IPS DF 4.7 (cell line): ENCODE results near the gene NCDN.

ENCODE experiments used
- DNase-seq: peaks from one replicate; pipeline ENCODE4 v3.0.0-alpha.2; 2013; ENCODE audit warnings: low spot score; ENCODE audit errors: extremely low read depth

Gene NCDN

GRCh38 chr1:35554266-35555211, 3.1 kb upstream of the NCDN start:
- no peak for DNase-seq

DNA sequence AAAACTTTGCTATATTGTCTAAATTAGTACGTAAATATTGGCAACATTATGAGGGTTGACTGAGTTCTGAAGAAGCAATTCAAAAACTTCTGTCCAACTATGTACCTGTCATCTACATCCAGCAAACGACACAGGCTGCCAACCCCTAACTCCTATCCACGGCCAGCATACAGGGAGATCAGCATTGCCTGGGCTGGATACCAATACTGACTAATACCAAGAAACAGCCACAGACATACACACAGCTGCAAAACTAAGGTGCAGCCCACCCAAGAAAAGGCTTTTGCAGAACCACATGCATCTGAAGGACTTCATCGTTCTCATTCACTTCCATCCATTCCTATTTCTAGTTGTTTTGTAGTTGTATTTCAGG, 2.4 kb upstream of the NCDN start:
- no peak for DNase-seq

- DNase-seq = no peak
Measured at GRCh38 chr1:35555601-35556477, 1.8 kb upstream of the NCDN start.

DNA sequence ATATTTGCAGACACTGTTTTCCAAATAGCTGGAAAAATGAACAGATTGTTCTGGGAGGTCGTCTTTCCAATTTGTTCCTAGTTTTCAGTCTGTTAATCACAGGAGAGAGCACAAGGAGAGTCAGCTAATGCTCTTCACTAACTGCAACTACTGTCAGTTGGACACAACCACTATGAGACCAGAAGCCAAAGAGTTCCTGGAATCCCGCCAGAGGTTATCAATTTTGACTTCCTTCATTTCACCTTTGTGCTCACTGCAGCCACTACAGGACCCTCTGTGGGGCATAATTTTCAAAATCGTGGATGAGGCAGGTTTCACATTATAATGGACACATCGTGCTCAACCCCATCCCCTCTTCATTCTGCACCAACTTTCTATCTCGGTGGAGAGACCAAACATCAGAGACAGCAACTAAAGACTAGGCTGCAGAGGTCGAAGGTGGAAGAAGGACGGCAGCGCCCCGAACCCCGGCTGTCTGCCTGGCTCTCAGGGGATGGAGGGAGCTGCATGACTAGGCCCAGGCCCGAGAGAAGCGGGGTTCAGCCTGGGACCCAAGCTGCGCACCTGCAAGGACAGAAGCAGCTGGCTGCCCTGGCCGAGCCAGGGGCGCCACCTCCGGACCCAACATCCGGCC, 998 bp upstream of the NCDN start:
- no peak for DNase-seq

DNA sequence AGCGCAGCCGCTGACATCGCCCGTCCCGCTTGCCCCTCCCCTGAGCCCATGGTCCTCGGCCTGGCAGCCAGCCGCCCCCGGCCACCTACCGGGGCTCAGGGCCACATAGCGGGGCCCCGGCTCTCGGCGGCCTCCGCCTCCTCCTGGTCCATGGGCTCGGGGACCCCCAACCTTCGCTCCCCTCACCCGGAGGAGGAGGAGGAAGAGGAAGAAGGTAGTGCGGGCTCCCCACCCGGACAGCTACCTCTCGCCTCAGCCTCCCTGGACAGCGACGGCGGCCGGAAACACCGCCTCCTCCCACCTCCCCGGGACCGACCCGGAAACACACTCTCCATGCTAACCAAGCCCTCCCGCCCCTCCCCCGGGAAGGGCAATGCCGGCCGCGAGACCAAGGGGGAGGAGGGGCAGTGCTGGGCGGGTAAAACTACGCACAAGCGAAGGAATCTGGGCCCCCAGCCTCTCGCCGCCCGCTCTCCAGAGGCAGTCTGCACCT, 435 bp upstream of the NCDN start, which contains the start of gene KIAA0319L:
TSS of gene KIAA0319L (minus strand) at position 286 of the 493 bp plus-strand sequence. CDS start 2,912 bp downstream, outside the sequence.
- no peak for DNase-seq

- DNase-seq = no peak
Measured at GRCh38 chr1:35558374-35559316, 1.0 kb downstream of the NCDN start.

DNA sequence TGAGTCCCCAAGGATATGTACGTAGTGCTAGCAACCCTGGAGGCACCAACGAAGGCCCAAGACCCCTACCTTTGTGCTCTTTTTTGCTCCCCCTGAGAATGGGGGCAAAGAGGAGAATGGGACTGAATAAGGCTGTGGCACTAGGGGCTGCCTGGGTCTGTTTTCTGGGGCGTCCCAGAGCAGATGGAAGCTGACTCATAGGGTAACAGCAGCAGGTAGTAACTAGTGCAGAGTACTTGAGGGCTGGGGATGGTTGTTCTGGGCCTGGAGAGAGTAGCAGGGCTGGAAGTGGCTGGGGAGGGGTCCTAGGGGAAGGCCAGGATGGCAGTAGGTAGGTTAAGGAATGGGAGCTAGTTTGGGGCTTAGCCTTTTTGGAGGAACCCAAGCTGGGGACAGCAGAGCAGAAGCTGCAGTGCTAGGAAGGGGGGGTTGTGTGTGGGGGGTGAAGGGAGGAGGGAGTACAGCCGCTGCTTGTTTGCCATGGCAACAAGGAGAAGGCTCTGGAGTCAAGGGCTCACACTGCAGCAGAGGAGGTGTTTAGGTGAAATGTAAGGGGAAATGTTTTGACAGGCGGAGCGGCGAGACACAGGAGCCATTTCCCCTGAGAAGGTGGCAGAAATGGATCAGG, 1.8 kb downstream of the NCDN start:
- DNase-seq = no peak

GRCh38 chr1:35560256-35561225, 2.9 kb downstream of the NCDN start:
- DNase-seq = no peak

GRCh38 chr1:35561297-35561971, 3.8 kb downstream of the NCDN start:
- no peak for DNase-seq

DNA sequence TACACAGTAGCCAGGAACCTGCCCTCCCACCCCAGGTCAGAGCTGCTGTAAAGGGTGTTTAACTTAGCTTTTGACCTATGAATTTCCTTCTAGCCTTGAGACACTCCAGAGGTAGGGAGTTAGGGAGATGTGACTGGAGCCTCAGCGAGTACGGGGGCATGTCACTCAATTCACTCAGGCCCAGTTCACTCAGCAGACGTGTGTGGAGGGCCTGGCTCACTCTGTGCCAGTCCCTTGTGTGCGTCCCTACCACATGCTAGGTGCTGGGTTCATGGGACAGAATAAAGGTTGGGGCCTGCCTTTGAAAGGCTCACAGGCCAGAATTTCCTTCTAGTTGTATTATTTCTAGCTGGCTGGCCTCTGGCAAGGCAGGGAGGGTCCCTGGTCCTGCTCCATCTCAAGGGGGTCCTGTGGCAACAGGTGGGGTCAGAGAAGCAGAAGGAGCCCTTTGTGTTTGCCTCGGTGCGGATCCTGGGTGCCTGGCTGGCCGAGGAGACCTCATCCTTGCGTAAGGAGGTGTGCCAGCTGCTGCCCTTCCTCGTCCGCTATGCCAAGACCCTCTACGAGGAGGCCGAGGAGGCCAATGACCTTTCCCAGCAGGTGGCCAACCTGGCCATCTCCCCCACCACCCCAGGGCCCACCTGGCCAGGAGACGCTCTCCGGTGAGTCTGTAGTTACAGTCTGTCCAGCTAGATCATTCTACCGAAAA, 4.5 kb downstream of the NCDN start:
- no peak for DNase-seq

GRCh38 chr1:35563166-35563565, 5.6 kb downstream of the NCDN start:
- no peak for DNase-seq

GRCh38 chr1:35564037-35564883, 6.7 kb downstream of the NCDN start:
- DNase-seq = no peak

GRCh38 chr1:35564884-35565741, 7.5 kb downstream of the NCDN start:
- DNase-seq = no peak

DNA sequence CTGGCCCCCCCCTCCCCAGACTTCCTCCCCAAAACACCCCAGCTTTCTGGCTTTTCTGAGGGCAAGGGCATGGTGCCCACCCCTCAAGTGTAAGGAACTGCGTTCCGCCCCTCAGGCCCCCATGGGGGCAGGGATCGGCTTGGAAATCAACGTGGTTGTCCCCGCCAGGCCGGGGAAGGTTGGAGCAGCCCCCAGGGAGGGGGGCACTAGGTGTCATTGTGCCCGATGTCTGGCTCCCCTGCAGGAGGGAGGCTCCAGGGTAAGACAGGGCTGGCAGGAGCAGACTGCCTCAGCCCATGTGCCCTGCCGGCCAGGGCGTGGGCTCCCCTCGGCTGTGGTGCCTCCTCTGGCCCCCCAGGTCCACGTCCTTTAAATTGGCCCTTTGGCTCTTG, 8.1 kb downstream of the NCDN start:
- no peak for DNase-seq

- no peak for DNase-seq
Measured at GRCh38 chr1:35567947-35568558, 10.5 kb downstream of the NCDN start.
